Measurements from ENCODE around the gene ASMTL. TPM values are rescaled to one million over a fixed set of nuclear protein-coding genes. Genes with fewer than 3 reads are reported as not detected.
"Not testable (repeated sequence)": the region's sequence is repeated elsewhere in the genome, so short reads cannot be mapped to it uniquely, and the experiment has no call there.

Gene ASMTL
- total RNA-seq, 2 experiments from 2014 or later = 34.6 to 39.3 TPM

- peaks cover 63% of the 10 kb centered on the region for H3K36me3 ChIP-seq (ENCODE audit: insufficient read depth, low read length)
- ATAC-seq (ENCODE audit: poor library complexity); H3K9me3 Mint-ChIP-seq; H3K9me3 ChIP-seq (ENCODE audit: control insufficient read depth in 1 of 2, insufficient read depth in 1 of 2, low read length in 2 of 2); POLR2A ChIA-PET; H3K4me3 ChIP-seq (ENCODE audit: low read length); DNase-seq; CTCF ChIA-PET; H3K4me3 Mint-ChIP-seq; H3K4me1 ChIP-seq (ENCODE audit: insufficient read depth, low read length); intact Hi-C loops (cut with DNase I, micrococcal nuclease); H3K27me3 Mint-ChIP-seq; H3K27ac ChIP-seq (ENCODE audit: low read depth in 1 of 2, low read length in 2 of 2); H3K27me3 ChIP-seq (ENCODE audit: control insufficient read depth in 1 of 2, insufficient read depth in 2 of 2, low read length in 2 of 2): not testable (repeated sequence)
- Mint-ChIP-seq H3K36me3 (ENCODE audit: low read depth) (peaks cover 78% of the 10 kb centered on the region), H3K27ac (peak overlapping the region; percentile 58), H3K4me1 (ENCODE audit: low read depth) (peaks cover 26% of the 10 kb centered on the region)
Measured at GRCh38 chrX:1489354-1489753, 36.6 kb upstream of the ASMTL start.

- no peak overlapping the region for H3K27ac ChIP-seq (ENCODE audit: low read depth in 1 of 2, low read length in 2 of 2)
- H3K36me3 ChIP-seq (ENCODE audit: insufficient read depth, low read length) = peaks cover 69% of the 10 kb centered on the region
- H3K27me3 ChIP-seq (ENCODE audit: control insufficient read depth in 1 of 2, insufficient read depth in 2 of 2, low read length in 2 of 2) = no peaks in the 10 kb centered on the region
- intact Hi-C loops (cut with DNase I, micrococcal nuclease) = no loop called here
- peaks cover 15% of the 10 kb centered on the region for H3K4me1 ChIP-seq (ENCODE audit: insufficient read depth, low read length)
- peak overlapping the region; percentile 58 for H3K27ac Mint-ChIP-seq
- ATAC-seq (ENCODE audit: poor library complexity) (no peak), DNase-seq (no peak)
- H3K9me3 Mint-ChIP-seq = peaks cover 3% of the 10 kb centered on the region
- no peaks in the 10 kb centered on the region for H3K27me3 Mint-ChIP-seq
- no peak for TF ChIP-seq CTCF (IDR thresholded peaks at IDR 0.05)
- H3K4me3 Mint-ChIP-seq = no peak overlapping the region
- ChIA-PET CTCF (no interaction called here), POLR2A (no interaction called here)
- peaks cover 28% of the 10 kb centered on the region for H3K4me1 Mint-ChIP-seq (ENCODE audit: low read depth)
- H3K36me3 Mint-ChIP-seq (ENCODE audit: low read depth) = peaks cover 78% of the 10 kb centered on the region
- H3K4me3 ChIP-seq (ENCODE audit: low read length) = no peak overlapping the region
- peaks cover 0 to 6% of the 10 kb centered on the region in 2 experiments for H3K9me3 ChIP-seq (ENCODE audit: control insufficient read depth in 1 of 2, insufficient read depth in 1 of 2, low read length in 2 of 2)
Measured at GRCh38 chrX:1488745-1489144, 36.0 kb upstream of the ASMTL start.

GRCh38 chrX:1488141-1488540 lies 35.4 kb upstream of the ASMTL start:
- peaks cover 15% of the 10 kb centered on the region for H3K4me1 ChIP-seq (ENCODE audit: insufficient read depth, low read length)
- no peak overlapping the region for H3K4me3 ChIP-seq (ENCODE audit: low read length)
- Mint-ChIP-seq H3K27ac (peak overlapping the region; percentile 58), H3K9me3 (peaks cover 3% of the 10 kb centered on the region), H3K36me3 (ENCODE audit: low read depth) (peaks cover 74% of the 10 kb centered on the region), H3K4me1 (ENCODE audit: low read depth) (peaks cover 23% of the 10 kb centered on the region), H3K4me3 (no peak overlapping the region), H3K27me3 (no peaks in the 10 kb centered on the region)
- peaks cover 71% of the 10 kb centered on the region for H3K36me3 ChIP-seq (ENCODE audit: insufficient read depth, low read length)
- ChIA-PET CTCF (no interaction called here), POLR2A (no interaction called here)
- ATAC-seq (ENCODE audit: poor library complexity) (no peak), DNase-seq (peak in 2 of 14 experiments; percentile 1 to 21)
- intact Hi-C loops (cut with DNase I, micrococcal nuclease) = no loop called here
- no peak overlapping the region for H3K27ac ChIP-seq (ENCODE audit: low read depth in 1 of 2, low read length in 2 of 2)
- no peak for TF ChIP-seq CTCF (IDR thresholded peaks at IDR 0.05)
- no peaks in the 10 kb centered on the region for H3K27me3 ChIP-seq (ENCODE audit: control insufficient read depth in 1 of 2, insufficient read depth in 2 of 2, low read length in 2 of 2)
- H3K9me3 ChIP-seq (ENCODE audit: control insufficient read depth in 1 of 2, insufficient read depth in 1 of 2, low read length in 2 of 2) = peaks cover 0 to 6% of the 10 kb centered on the region in 2 experiments

GRCh38 chrX:1487401-1487800 lies 34.7 kb upstream of the ASMTL start:
- ATAC-seq (ENCODE audit: poor library complexity) (no peak), DNase-seq (peak in 2 of 14 experiments; percentile 1 to 22)
- Histone ChIP-seq H3K36me3 (ENCODE audit: insufficient read depth, low read length) (peaks cover 68% of the 10 kb centered on the region), H3K27ac (ENCODE audit: low read depth in 1 of 2, low read length in 2 of 2) (peak overlapping the region in 1 of 2 donors; percentile 38), H3K27me3 (ENCODE audit: control insufficient read depth in 1 of 2, insufficient read depth in 2 of 2, low read length in 2 of 2) (no peaks in the 10 kb centered on the region), H3K4me1 (ENCODE audit: insufficient read depth, low read length) (peaks cover 17% of the 10 kb centered on the region), H3K4me3 (ENCODE audit: low read length) (no peak overlapping the region), H3K9me3 (ENCODE audit: control insufficient read depth in 1 of 2, insufficient read depth in 1 of 2, low read length in 2 of 2) (peaks cover 0 to 6% of the 10 kb centered on the region in 2 experiments)
- peak overlapping the region; percentile 64 for H3K27ac Mint-ChIP-seq
- no peak for TF ChIP-seq CTCF (IDR thresholded peaks at IDR 0.05)
- peaks cover 3% of the 10 kb centered on the region for H3K9me3 Mint-ChIP-seq
- CTCF ChIA-PET = no interaction called here
- intact Hi-C loops (cut with DNase I, micrococcal nuclease) = no loop called here
- peaks cover 70% of the 10 kb centered on the region for H3K36me3 Mint-ChIP-seq (ENCODE audit: low read depth)
- POLR2A ChIA-PET = no interaction called here
- no peaks in the 10 kb centered on the region for H3K27me3 Mint-ChIP-seq
- H3K4me3 Mint-ChIP-seq = no peak overlapping the region
- H3K4me1 Mint-ChIP-seq (ENCODE audit: low read depth) = peaks cover 21% of the 10 kb centered on the region

Data from CD4-positive, alpha-beta T cell (primary cell).